K562 treated with DMSO at 1 percent for 24 hours (cell line): ENCODE data around the gene LRRC4B. TPM values are rescaled to one million over a fixed set of nuclear protein-coding genes. Genes with fewer than 3 reads are reported as not detected.

Experiments
- total RNA-seq: library from RNA; unstranded; fragments of 300-600 nt; gene quantifications from 2 replicates; pipeline ENCODE4 v1.2.3, GENCODE V29; 2022; ENCODE audit warnings: low read depth; ENCODE audit not compliant: insufficient read depth

Gene LRRC4B, protein sequence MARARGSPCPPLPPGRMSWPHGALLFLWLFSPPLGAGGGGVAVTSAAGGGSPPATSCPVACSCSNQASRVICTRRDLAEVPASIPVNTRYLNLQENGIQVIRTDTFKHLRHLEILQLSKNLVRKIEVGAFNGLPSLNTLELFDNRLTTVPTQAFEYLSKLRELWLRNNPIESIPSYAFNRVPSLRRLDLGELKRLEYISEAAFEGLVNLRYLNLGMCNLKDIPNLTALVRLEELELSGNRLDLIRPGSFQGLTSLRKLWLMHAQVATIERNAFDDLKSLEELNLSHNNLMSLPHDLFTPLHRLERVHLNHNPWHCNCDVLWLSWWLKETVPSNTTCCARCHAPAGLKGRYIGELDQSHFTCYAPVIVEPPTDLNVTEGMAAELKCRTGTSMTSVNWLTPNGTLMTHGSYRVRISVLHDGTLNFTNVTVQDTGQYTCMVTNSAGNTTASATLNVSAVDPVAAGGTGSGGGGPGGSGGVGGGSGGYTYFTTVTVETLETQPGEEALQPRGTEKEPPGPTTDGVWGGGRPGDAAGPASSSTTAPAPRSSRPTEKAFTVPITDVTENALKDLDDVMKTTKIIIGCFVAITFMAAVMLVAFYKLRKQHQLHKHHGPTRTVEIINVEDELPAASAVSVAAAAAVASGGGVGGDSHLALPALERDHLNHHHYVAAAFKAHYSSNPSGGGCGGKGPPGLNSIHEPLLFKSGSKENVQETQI
- total RNA-seq = 15.2 and 15.9 TPM in 2 replicates

DNA sequence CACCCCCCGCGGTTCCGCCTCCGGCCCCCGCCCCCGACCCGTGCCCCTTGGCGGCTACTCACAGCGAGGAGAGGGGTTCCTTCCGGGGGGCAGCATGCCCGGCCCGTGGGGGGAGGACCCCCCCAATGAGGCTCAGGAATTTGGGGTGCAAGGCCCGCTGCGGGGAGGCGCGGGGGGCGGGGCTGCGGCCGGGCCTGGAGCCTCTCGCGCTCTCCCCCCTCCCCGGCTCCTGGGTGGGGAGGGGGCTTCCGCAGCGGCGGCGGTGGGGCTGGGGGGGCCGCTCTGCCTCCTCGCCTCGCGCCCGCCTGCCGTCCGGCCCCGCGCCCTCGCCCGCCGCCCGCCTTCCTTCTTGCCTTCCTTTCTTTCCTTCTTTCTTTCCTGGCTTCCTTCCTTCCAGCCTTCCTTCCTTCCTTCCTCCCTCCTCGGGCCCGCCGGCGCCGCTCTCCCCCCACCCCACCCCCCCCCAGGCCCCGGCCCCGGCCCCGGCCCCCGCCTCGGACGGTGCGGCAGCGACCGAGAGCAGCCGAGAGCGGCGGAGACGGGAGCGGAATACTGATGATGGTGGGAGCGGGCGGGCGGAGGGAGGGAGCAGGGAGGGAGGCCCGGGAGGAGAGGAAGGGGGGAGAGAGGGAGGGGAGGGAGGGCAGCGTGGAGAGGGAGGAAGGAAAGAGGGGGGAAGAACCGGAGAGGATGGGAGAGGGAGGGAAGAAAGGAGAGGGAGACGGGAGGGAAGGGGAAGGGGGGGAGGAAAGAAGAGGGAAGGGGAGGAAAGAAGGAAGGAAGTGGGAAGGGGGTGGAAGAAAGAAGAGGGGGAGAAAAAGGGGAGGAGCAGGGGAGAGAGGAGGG, at the start of gene LRRC4B:
TSS of gene LRRC4B (minus strand) at position 554 of the 846 bp plus-strand sequence. CDS start 19,597 bp downstream, outside the sequence.

DNA sequence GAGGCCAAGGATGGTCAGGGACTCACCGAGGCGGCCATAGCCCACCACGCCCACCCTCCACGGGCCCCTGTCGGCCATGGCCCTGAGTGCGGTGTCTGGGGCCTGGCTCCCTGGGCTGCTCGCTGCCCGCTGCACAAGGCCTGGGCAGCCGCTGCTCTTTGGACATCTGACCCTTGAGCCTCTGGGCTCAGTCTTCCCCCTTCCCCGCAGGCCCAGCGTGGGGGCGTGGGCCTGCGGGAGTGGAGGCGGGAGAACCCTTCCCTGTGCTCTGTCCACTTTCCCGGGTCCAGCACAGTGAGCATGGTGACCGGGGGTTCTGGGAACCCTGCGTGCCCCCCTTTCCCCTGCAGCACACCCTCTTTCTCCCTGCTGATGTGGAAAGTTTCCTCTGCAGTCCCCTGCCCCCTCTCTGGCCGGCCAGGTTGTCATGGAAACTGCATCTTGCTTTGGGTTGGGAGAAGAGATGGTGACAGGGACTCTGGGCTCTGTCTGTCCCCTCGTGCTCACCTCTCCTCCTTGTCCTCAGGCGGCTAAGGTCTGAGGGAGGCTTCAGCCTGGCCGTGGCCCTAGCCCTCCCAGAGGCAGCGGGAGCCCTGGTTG, 54.4 kb downstream of the LRRC4B start, which contains the start of gene ASPDH:
TSS of gene ASPDH (minus strand) at position 168 of the 600 bp plus-strand sequence. CDS start at position 78, 90 bp downstream.

DNA sequence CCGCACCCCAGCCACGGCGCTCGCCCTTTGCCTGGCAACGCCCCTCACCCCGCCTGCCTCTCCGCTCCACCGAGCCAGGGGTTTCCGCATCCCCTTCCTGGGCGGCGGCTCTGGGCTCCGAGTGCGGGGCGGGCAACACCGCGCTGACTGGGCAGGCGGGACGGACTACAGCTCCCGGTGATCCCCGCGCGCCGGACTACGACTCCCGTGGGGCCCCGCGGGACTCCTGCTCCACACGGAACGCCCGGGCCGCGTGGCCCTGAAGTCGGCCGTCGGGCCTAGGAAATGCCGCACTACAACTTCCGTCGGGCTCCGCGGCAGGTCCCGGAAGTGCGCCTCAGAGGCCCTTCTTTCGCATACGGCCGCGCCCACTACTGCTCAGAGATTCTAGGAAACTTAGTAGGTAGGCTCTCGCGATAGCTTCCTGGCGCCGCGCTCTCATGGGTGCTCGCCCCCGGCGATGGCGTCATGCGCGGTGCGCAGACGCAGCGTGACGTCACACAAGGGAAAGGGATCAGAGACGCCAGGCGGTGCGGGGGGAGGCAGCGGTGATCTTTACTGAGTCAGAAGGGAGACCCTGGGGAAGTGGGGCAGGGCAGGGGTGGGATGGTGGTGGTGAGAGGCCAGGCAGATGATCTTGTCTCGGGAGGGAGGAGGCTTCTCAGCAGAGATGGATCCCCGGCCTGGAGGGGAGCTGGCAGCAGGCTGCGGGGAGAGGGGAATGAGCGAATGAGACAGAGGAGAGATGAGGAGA, 57.0 kb downstream of the LRRC4B start, which contains the start of gene JOSD2:
TSS of gene JOSD2 (minus strand) at position 123 of the 754 bp plus-strand sequence. CDS start 760 bp downstream, outside the sequence.

DNA sequence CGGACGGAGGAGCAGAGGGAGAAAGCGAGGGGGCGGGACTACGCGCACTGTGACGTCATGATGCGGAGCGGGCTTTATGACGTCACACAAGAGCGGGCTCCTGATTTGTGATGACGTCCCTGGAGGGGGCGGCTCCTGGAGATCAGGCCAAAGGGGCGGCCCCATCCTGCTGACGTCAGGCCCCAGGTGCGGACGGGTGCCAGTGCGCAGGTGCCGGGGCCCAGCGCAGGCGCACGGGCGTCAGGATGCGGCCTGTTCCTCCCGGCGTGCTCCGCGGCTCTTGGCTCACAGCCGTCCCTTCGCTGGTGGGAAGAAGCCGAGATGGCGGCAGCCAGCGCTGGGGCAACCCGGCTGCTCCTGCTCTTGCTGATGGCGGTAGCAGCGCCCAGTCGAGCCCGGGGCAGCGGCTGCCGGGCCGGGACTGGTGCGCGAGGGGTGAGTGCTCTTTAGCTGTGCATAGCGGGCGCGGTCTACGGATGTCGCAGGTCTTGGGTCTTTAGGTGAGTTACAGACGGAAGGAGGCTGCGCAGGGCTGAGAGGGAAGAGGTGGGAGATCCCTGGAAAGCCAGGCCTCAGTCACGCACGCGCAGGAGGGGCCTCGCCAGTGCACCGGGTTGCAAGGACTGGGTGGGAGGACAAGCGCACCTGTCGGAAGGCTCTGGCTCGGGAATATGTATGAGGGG, 91.9 kb downstream of the LRRC4B start, which contains the start of the genes EMC10 and GARIN5A:
TSS of gene EMC10 (plus strand) at position 284 of the 683 bp plus-strand sequence. CDS start at position 322, 38 bp downstream.
TSS of gene GARIN5A (minus strand) at position 625 of the 683 bp plus-strand sequence. CDS start at position 165, 460 bp downstream.

Other genes with a start within 250 kb of the LRRC4B start
- 11.9 and 12.8 TPM in 2 replicates for gene KCNC3, start 239.1 kb downstream of the LRRC4B start, total RNA-seq
- 3.3 and 4.1 TPM in 2 replicates for gene NAPSA, start 202.8 kb downstream of the LRRC4B start, total RNA-seq
- 87.8 and 97.7 TPM in 2 replicates for gene NR1H2, start 192.0 kb downstream of the LRRC4B start, total RNA-seq
- gene POLD1, start 184.1 kb downstream of the LRRC4B start, total RNA-seq = 287 and 326 TPM in 2 replicates
- 0.60 and 0.97 TPM in 2 replicates for gene SPIB, start 149.5 kb downstream of the LRRC4B start, total RNA-seq
- gene MYBPC2, start 135.5 kb downstream of the LRRC4B start, total RNA-seq = 0.16 TPM in 1 of 2 replicates, not detected in the other
- 116 and 120 TPM in 2 replicates for gene EMC10, start 91.9 kb downstream of the LRRC4B start, total RNA-seq
- gene GARIN5A, start 91.6 kb downstream of the LRRC4B start, total RNA-seq = 4.2 and 6.0 TPM in 2 replicates
- gene JOSD2, start 57.2 kb downstream of the LRRC4B start, total RNA-seq = 31.3 and 32.6 TPM in 2 replicates
- 2.6 and 3.9 TPM in 2 replicates for gene ASPDH, start 54.5 kb downstream of the LRRC4B start, total RNA-seq
- gene SYT3, start 71.4 kb upstream of the LRRC4B start, total RNA-seq = 7.3 and 8.9 TPM in 2 replicates
- 42.3 and 60.5 TPM in 2 replicates for gene C19orf81, start 81.0 kb upstream of the LRRC4B start, total RNA-seq
- gene SHANK1, start 151.4 kb upstream of the LRRC4B start, total RNA-seq = 0.27 TPM in 1 of 2 replicates, not detected in the other
- gene CLEC11A, start 154.9 kb upstream of the LRRC4B start, total RNA-seq = 94.9 and 103 TPM in 2 replicates
- gene GPR32, start 202.0 kb upstream of the LRRC4B start, total RNA-seq = 0.59 TPM in 1 of 2 replicates, not detected in the other
- gene ACP4, start 222.0 kb upstream of the LRRC4B start, total RNA-seq = not detected in 2 replicates